Testis (tissue), 5 donors: ENCODE measurements around the gene DYNC1LI1. TPM values are rescaled to one million over a fixed set of nuclear protein-coding genes. Genes with fewer than 3 reads are reported as not detected.

Source experiments
- DNase-seq: peaks from one replicate; pipeline ENCODE4 v3.0.0-alpha.2; 2019
- H3K27ac ChIP-seq, 2 donors: fragments of 200-600 bp; sonication (generic); one replicate each; pipeline ENCODE4 v1.5.1; 2019
- H3K27me3 ChIP-seq: fragments of 200-600 bp; sonication (generic); one replicate; pipeline ENCODE4 v1.5.1; 2019
- H3K36me3 ChIP-seq: fragments of 200-600 bp; sonication (generic); one replicate; pipeline ENCODE4 v1.5.1; 2017; ENCODE audit warnings: low read depth; ENCODE audit errors: missing control alignments
- H3K4me1 ChIP-seq: fragments of 200-600 bp; sonication (generic); one replicate; pipeline ENCODE4 v1.5.1; 2019
- H3K4me3 ChIP-seq, 2 donors: fragments of 200-600 bp; sonication (generic); one replicate each; pipeline ENCODE4 v1.5.1; 2017 to 2019
- H3K9me3 ChIP-seq: fragments of 200-600 bp; sonication (generic); one replicate; pipeline ENCODE4 v1.5.1; 2017
- CTCF ChIP-seq, 3 experiments: fragments of 450-650 bp in 2 of 3; fragments of 200-600 bp in 1 of 3; sonication (generic) in 1 of 3; IDR thresholded peaks; one replicate each; pipeline ENCODE4 v1.5.1; 2016 to 2019; ENCODE audit warnings: antibody characterized with exemption in 3 of 3, mild to moderate bottlenecking in 2 of 3, moderate library complexity in 1 of 3
- POLR2A ChIP-seq: fragments of 450-650 bp; IDR thresholded peaks from one replicate; pipeline ENCODE4 v1.6.1; 2017; ENCODE audit warnings: antibody characterized with exemption, mild to moderate bottlenecking, moderate library complexity
- WGBS, 2 donors: methylation state at CpG; one replicate each; pipeline ENCODE4 v1.1.5; 2018; 5-methylcytosine and 5-hydroxymethylcytosine counted together
- intact Hi-C: fragments of 100-400 bp; cut with DNase I; formaldehyde crosslinking; loops from one replicate; pipeline ENCODE4 v1.15.1; 2023; ENCODE audit warnings: low total_unique reads
- long read RNA-seq, 2 donors: transcript quantifications; one replicate each; lab custom pipeline, GENCODE V29; 2026
- polyA plus RNA-seq: library from polyadenylated mRNA; stranded (reverse); fragments of 350-450 nt; fragmentation: Illumina TruSeq; extraction: RNeasy Lipid Tissue Mini Kit (QIAGEN cat#74804); gene quantifications from one replicate; pipeline ENCODE4 v1.2.3, GENCODE V29; 2014; ENCODE audit warnings: low read depth, low replicate concordance; ENCODE audit not compliant: insufficient read depth
- total RNA-seq, 2 donors: library from RNA; depleted of rRNA; stranded (reverse); fragments of >200 nt; gene quantifications; one replicate each; pipeline ENCODE4 v1.2.3, GENCODE V29; 2016

The DYNC1LI1 gene
- 10 to 100 TPM; 53.9 to 61.3 TPM for total RNA-seq
- 85.7 TPM for polyA plus RNA-seq
- long read RNA-seq, donor 1, transcript DYNC1LI1-201 (13 exons, 2,504 nt) = major isoform, 18 of 48 reads
- long read RNA-seq, donor 1, partial matches to known transcripts = 26 of 48 reads
- long read RNA-seq, donor 1, other reads (novel, unspliced or antisense) = 0 of 48 reads
- long read RNA-seq, donor 2, transcript DYNC1LI1-201 (13 exons, 2,504 nt) = minor isoform, 8 of 23 reads
- long read RNA-seq, donor 2, transcript DYNC1LI1-207 (3 exons, 814 nt) = major isoform, 9 of 23 reads
- long read RNA-seq, donor 2, partial matches to known transcripts = 6 of 23 reads
- long read RNA-seq, donor 2, other reads (novel, unspliced or antisense) = 0 of 23 reads

GRCh38 chr3:32570421-32571191 is at the start of gene DYNC1LI1:
Gene DYNC1LI1, minus strand, starts transcription at chr3:32570858. Its CDS starts 88 bp downstream, at chr3:32570770.
- peak; percentile 96 for DNase-seq
- no peaks in the 10 kb centered on the region for H3K4me1 ChIP-seq
- no peaks in the 10 kb centered on the region for H3K36me3 ChIP-seq
- H3K9me3 ChIP-seq = no peaks in the 10 kb centered on the region
- peak within 1 kb of the TSS; percentile 80 to 83 for H3K4me3 ChIP-seq
- TF ChIP-seq POLR2A (no peak), CTCF (IDR thresholded peaks at IDR 0.05) (no peak)
- H3K27me3 ChIP-seq = no peaks in the 10 kb centered on the region
- H3K27ac ChIP-seq = peak within 1 kb of the TSS; percentile 94 to 99
- 0 to 1% methylated on average over 39 to 87 of the region's 89 CpGs for WGBS, 2 donors
- intact Hi-C loops = no loop called here

DNA sequence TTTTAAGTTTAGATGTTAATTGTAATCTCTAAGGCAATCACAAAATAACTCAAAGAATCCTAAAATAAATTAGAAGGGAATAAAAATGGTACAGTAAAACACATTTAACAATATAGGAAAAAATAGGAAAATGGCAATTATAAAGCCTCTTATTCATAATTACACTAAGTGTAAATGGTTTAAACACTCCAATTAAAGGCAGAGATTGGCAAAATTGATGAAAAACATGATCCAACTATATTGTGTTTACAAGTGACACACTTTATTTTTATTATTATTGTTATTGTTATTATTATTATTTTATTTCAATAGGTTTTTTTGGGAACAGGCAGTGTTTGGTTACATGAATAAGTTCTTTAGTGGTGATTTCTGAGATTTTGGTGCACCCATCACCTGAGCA is 48.7 kb upstream of the DYNC1LI1 start:
- intact Hi-C loops = no loop called here
- TF ChIP-seq POLR2A = no peak
- TF ChIP-seq CTCF (IDR thresholded peaks at IDR 0.05) = no peak
- Histone ChIP-seq H3K27me3 (no peaks in the 10 kb centered on the region), H3K36me3 (no peaks in the 10 kb centered on the region), H3K27ac (no peak overlapping the region), H3K4me1 (no peaks in the 10 kb centered on the region), H3K9me3 (no peaks in the 10 kb centered on the region), H3K4me3 (no peak overlapping the region)
- DNase-seq = no peak

DNA sequence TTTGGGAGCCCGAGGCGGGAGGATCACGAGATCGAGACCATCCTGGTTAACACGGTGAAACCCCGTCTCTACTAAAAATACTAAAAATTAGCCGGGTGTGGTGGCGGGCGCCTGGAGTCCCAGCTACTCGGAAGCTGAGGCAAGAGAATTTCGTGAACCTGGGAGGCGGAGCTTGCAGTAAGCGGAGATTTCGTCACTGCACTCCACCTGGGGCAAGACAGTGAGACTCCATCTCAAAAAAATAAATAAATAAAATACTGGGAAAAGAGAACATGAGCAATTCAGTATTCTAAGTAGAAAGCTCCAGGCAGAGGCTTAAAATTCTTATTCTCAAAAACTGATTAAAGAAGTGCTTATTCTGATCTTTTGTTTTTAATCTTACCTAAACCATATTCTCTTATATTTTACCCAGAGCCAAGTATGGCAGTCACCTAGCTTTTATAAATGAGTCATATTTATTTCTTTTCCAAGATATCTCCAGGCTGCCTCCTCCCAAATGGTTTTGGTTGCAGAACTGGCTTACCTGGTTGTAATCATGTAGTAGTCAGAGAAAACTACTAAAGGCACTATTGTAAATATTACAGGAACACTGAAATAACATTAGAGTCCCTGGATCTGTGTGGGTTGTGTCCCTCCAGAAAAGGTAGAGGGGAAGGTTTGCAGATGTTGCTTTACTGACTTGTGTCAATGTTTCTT is 45.8 kb upstream of the DYNC1LI1 start:
- Histone ChIP-seq H3K36me3 (no peaks in the 10 kb centered on the region), H3K27me3 (no peaks in the 10 kb centered on the region), H3K27ac (no peak overlapping the region), H3K4me1 (no peaks in the 10 kb centered on the region), H3K4me3 (no peak overlapping the region), H3K9me3 (no peaks in the 10 kb centered on the region)
- DNase-seq = no peak
- WGBS, 2 donors = 86 to 91% methylated on average over 14 of the region's 14 CpGs
- TF ChIP-seq CTCF (IDR thresholded peaks at IDR 0.05) = no peak
- intact Hi-C loops = no loop called here

DNA sequence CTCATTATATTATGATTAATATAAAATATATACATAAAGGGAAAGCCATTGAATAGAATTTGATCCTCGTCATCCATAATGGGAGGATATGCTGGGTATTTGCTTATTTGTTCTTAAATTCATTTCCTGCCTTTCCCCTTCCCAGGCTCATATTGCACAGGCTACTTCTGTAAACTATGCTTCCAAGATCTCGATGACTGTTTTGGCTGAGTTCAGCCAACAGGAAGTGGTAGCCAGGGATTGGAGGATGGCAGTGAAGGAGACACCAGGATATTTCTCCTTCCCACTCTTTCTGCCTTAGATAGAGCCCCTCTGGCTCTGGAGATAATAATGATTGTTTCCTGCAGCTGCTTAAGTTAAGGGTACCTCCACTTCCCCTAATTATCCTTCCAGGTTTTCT is 44.3 kb upstream of the DYNC1LI1 start:
- WGBS, 2 donors = 40 to 53% methylated on average over 2 of the region's 2 CpGs
- Histone ChIP-seq H3K4me3 (no peak overlapping the region), H3K27me3 (no peaks in the 10 kb centered on the region), H3K4me1 (no peaks in the 10 kb centered on the region), H3K9me3 (no peaks in the 10 kb centered on the region), H3K36me3 (no peaks in the 10 kb centered on the region), H3K27ac (no peak overlapping the region)
- intact Hi-C loops = no loop called here
- no peak for DNase-seq
- no peak for TF ChIP-seq CTCF (IDR thresholded peaks at IDR 0.05)
